ENCODE results near the gene IL17RE. TPM values are rescaled to one million over a fixed set of nuclear protein-coding genes. Genes with fewer than 3 reads are reported as not detected.

IL17RE gene
- total and polyA plus RNA-seq, 2 of the 13 experiments (the other 11 are each of a cell fraction or from before 2014, with no cell fraction given): 14.5 to 24.1 TPM

DNA sequence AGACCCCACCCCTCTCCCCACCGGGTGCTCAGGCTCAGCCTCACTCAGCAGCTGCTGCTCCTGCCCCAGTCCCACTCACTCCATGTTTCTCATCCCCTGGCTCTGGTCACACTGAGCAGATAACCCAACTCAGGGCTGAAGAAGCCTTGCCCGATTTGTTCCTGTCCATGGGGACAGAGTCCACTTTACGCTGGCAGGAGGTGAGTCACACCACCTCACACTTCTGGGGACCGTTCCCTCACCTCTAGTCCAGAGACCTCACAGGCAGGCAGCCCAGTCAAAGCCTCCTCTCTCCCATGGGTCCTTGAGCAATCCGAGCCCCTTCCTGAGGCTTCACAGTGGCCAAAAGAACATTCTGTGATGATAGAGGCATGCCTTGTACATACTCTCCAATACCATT is 23.9 kb upstream of the IL17RE start (continued):
- TF ChIP-seq, protein P1, sequence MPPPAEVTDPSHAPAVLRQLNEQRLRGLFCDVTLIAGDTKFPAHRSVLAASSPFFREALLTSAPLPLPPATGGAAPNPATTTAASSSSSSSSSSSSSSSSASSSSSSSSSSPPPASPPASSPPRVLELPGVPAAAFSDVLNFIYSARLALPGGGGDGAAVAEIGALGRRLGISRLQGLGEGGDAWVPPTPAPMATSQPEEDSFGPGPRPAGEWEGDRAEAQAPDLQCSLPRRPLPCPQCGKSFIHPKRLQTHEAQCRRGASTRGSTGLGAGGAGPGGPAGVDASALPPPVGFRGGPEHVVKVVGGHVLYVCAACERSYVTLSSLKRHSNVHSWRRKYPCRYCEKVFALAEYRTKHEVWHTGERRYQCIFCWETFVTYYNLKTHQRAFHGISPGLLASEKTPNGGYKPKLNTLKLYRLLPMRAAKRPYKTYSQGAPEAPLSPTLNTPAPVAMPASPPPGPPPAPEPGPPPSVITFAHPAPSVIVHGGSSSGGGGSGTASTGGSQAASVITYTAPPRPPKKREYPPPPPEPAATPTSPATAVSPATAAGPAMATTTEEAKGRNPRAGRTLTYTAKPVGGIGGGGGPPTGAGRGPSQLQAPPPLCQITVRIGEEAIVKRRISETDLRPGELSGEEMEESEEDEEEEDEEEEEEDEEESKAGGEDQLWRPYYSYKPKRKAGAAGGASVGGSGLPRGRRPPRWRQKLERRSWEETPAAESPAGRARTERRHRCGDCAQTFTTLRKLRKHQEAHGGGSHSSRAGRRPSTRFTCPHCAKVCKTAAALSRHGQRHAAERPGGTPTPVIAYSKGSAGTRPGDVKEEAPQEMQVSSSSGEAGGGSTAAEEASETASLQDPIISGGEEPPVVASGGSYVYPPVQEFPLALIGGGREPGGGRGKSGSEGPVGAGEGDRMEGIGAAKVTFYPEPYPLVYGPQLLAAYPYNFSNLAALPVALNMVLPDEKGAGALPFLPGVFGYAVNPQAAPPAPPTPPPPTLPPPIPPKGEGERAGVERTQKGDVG (CRISPR knock-in tag; IDR thresholded peaks at IDR 0.05; ENCODE audit: borderline replicate concordance): no peak; the same call in 1 of the 2 replicates
- TF ChIP-seq ZNF839 (CRISPR knock-in tag; IDR thresholded peaks at IDR 0.05; ENCODE audit: borderline replicate concordance) (no peak), ZNF737 (CRISPR knock-in tag; IDR thresholded peaks at IDR 0.05; ENCODE audit: borderline replicate concordance) (no peak), ZBTB7A (CRISPR knock-in tag; IDR thresholded peaks at IDR 0.05) (no peak), ZNF20 (CRISPR knock-in tag; IDR thresholded peaks at IDR 0.05) (no peak), ZNF546 (CRISPR knock-in tag; conservative IDR thresholded peaks at IDR 0.05) (no peak), SATB2 (CRISPR knock-in tag; IDR thresholded peaks at IDR 0.05) (no peak), ZNF746 (CRISPR knock-in tag; IDR thresholded peaks at IDR 0.05) (0 out of 2 replicates have a peak, but pooled peaks have one; percentile 56), ZNF484 (CRISPR knock-in tag; IDR thresholded peaks at IDR 0.05; ENCODE audit: borderline replicate concordance, low read depth) (no peak), ZSCAN22 (CRISPR knock-in tag; IDR thresholded peaks at IDR 0.05) (no peak), MTF1 (CRISPR knock-in tag; IDR thresholded peaks at IDR 0.05) (no peak), REL (CRISPR knock-in tag; conservative IDR thresholded peaks at IDR 0.05) (no peak), SNAI1 (CRISPR knock-in tag; IDR thresholded peaks at IDR 0.05; ENCODE audit: borderline replicate concordance) (no peak)
- TF ChIP-seq, protein P2, sequence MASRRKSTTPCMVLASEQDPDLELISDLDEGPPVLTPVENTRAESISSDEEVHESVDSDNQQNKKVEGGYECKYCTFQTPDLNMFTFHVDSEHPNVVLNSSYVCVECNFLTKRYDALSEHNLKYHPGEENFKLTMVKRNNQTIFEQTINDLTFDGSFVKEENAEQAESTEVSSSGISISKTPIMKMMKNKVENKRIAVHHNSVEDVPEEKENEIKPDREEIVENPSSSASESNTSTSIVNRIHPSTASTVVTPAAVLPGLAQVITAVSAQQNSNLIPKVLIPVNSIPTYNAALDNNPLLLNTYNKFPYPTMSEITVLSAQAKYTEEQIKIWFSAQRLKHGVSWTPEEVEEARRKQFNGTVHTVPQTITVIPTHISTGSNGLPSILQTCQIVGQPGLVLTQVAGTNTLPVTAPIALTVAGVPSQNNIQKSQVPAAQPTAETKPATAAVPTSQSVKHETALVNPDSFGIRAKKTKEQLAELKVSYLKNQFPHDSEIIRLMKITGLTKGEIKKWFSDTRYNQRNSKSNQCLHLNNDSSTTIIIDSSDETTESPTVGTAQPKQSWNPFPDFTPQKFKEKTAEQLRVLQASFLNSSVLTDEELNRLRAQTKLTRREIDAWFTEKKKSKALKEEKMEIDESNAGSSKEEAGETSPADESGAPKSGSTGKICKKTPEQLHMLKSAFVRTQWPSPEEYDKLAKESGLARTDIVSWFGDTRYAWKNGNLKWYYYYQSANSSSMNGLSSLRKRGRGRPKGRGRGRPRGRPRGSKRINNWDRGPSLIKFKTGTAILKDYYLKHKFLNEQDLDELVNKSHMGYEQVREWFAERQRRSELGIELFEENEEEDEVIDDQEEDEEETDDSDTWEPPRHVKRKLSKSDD (CRISPR knock-in tag; IDR thresholded peaks at IDR 0.05; ENCODE audit: low read depth): no peak
- TF ChIP-seq, protein P3, sequence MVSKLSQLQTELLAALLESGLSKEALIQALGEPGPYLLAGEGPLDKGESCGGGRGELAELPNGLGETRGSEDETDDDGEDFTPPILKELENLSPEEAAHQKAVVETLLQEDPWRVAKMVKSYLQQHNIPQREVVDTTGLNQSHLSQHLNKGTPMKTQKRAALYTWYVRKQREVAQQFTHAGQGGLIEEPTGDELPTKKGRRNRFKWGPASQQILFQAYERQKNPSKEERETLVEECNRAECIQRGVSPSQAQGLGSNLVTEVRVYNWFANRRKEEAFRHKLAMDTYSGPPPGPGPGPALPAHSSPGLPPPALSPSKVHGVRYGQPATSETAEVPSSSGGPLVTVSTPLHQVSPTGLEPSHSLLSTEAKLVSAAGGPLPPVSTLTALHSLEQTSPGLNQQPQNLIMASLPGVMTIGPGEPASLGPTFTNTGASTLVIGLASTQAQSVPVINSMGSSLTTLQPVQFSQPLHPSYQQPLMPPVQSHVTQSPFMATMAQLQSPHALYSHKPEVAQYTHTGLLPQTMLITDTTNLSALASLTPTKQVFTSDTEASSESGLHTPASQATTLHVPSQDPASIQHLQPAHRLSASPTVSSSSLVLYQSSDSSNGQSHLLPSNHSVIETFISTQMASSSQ (IDR thresholded peaks at IDR 0.05; ENCODE audit: low read depth): no peak
- TF ChIP-seq, protein P3 (CRISPR knock-in tag; IDR thresholded peaks at IDR 0.05; ENCODE audit: borderline replicate concordance): no peak
- TF ChIP-seq, protein P4, sequence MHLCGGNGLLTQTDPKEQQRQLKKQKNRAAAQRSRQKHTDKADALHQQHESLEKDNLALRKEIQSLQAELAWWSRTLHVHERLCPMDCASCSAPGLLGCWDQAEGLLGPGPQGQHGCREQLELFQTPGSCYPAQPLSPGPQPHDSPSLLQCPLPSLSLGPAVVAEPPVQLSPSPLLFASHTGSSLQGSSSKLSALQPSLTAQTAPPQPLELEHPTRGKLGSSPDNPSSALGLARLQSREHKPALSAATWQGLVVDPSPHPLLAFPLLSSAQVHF (CRISPR knock-in tag; IDR thresholded peaks at IDR 0.05): no peak
- TF ChIP-seq, protein P5, sequence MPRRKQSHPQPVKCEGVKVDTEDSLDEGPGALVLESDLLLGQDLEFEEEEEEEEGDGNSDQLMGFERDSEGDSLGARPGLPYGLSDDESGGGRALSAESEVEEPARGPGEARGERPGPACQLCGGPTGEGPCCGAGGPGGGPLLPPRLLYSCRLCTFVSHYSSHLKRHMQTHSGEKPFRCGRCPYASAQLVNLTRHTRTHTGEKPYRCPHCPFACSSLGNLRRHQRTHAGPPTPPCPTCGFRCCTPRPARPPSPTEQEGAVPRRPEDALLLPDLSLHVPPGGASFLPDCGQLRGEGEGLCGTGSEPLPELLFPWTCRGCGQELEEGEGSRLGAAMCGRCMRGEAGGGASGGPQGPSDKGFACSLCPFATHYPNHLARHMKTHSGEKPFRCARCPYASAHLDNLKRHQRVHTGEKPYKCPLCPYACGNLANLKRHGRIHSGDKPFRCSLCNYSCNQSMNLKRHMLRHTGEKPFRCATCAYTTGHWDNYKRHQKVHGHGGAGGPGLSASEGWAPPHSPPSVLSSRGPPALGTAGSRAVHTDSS (CRISPR knock-in tag; conservative IDR thresholded peaks at IDR 0.05): no peak

Measured in HepG2 (cell line).